Effector CD4-positive, alpha-beta T cell (primary cell): ENCODE data around the gene MAP4K4.
"Not testable (repeated sequence)": the region's sequence is repeated elsewhere in the genome, so short reads cannot be mapped to it uniquely, and the experiment has no call there.

Experiments used
- DNase-seq: peaks from one replicate; pipeline ENCODE4 v3.0.0-alpha.2; 2020

The MAP4K4 gene

GRCh38 chr2:101930847-101931246 is 233.3 kb downstream of the MAP4K4 start:
- DNase-seq, result no peak

GRCh38 chr2:101931402-101931801 is 233.9 kb downstream of the MAP4K4 start:
- DNase-seq, result no peak

GRCh38 chr2:101935764-101936163 is 238.3 kb downstream of the MAP4K4 start:
- DNase-seq, result not testable (repeated sequence)

GRCh38 chr2:101942851-101943250 is 245.3 kb downstream of the MAP4K4 start:
- no peak for DNase-seq
